Keratinocyte (primary cell): ENCODE measurements around the gene EMILIN3. TPM values are rescaled to one million over a fixed set of nuclear protein-coding genes. Genes with fewer than 3 reads are reported as not detected.

Source experiments
- DNase-seq: peaks from one replicate; pipeline ENCODE4 v3.0.0-alpha.2; 2011; ENCODE audit warnings: low read depth, missing footprints, low spot score
- FAIRE-seq: peaks from 2 replicates; lab custom pipeline; 2011; peaks lifted over from hg19 to GRCh38; lab: Jason Lieb, UNC
- H2AFZ ChIP-seq: 2 replicates; pipeline ENCODE4 v1.6.0; 2012; ENCODE audit warnings: low read length, control low read depth, inconsistent platforms; ENCODE audit not compliant: control insufficient read depth
- H3K27ac ChIP-seq: 2 replicates; pipeline ENCODE4 v1.5.1; 2011; ENCODE audit warnings: low read length; ENCODE audit not compliant: control insufficient read depth, insufficient read depth
- H3K27me3 ChIP-seq: 3 replicates; pipeline ENCODE4 v1.6.0; 2011; ENCODE audit warnings: low read length; ENCODE audit not compliant: control insufficient read depth, insufficient read depth; ENCODE audit errors: extremely low read depth
- H3K36me3 ChIP-seq, 2 experiments: 2 replicates in 1 of 2; 3 replicates in 1 of 2; pipeline ENCODE4 v1.5.1; 2011; ENCODE audit warnings: low read length in 2 of 2, mild to moderate bottlenecking in 1 of 2; ENCODE audit not compliant: control insufficient read depth in 2 of 2, insufficient read depth in 2 of 2; ENCODE audit errors: extremely low read depth in 1 of 2
- H3K4me1 ChIP-seq: 3 replicates; pipeline ENCODE4 v1.5.1; 2011; ENCODE audit warnings: low read length; ENCODE audit not compliant: control insufficient read depth, insufficient read depth; ENCODE audit errors: extremely low read depth
- H3K4me2 ChIP-seq: 3 replicates; pipeline ENCODE4 v1.6.0; 2011; ENCODE audit warnings: low read depth, low read length; ENCODE audit not compliant: control insufficient read depth, insufficient read depth; ENCODE audit errors: extremely low read depth
- H3K4me3 ChIP-seq, 3 experiments: fragments of 200-600 bp in 1 of 3; sonication (generic) in 1 of 3; 2 replicates in 2 of 3; 3 replicates in 1 of 3; pipeline ENCODE4 v1.5.1; 2011 to 2016; ENCODE audit warnings: low read length in 3 of 3, mild to moderate bottlenecking in 3 of 3, control low read depth in 2 of 3, inconsistent platforms in 1 of 3, low read depth in 1 of 3, mixed read lengths in 1 of 3, mixed run types in 1 of 3, moderate library complexity in 1 of 3; ENCODE audit not compliant: control insufficient read depth in 2 of 3, insufficient read depth in 2 of 3; ENCODE audit errors: extremely low read depth in 1 of 3
- H3K79me2 ChIP-seq: 2 replicates; pipeline ENCODE4 v1.6.0; 2012; ENCODE audit warnings: low read length; ENCODE audit not compliant: control insufficient read depth, insufficient read depth
- H3K9ac ChIP-seq: 3 replicates; pipeline ENCODE4 v1.6.0; 2011; ENCODE audit warnings: low read length; ENCODE audit not compliant: control insufficient read depth, insufficient read depth; ENCODE audit errors: extremely low read depth
- H3K9me1 ChIP-seq: 3 replicates; pipeline ENCODE4 v1.6.0; 2011; ENCODE audit warnings: low read length; ENCODE audit not compliant: control insufficient read depth, insufficient read depth; ENCODE audit errors: extremely low read depth
- H3K9me3 ChIP-seq: 2 replicates; pipeline ENCODE4 v1.5.1; 2012; ENCODE audit warnings: low read depth, low read length; ENCODE audit not compliant: control insufficient read depth
- H4K20me1 ChIP-seq: 3 replicates; pipeline ENCODE4 v1.6.0; 2011; ENCODE audit warnings: low read length; ENCODE audit not compliant: control insufficient read depth, insufficient read depth; ENCODE audit errors: extremely low read depth
- EZH2 ChIP-seq: IDR thresholded peaks from one replicate; pipeline ENCODE4 v1.6.1; 2012; ENCODE audit warnings: inconsistent platforms, mild to moderate bottlenecking, low read length, moderate library complexity
- dilution Hi-C: fragments of 300-500 bp; cut with MboI; formaldehyde crosslinking; loops from one replicate; pipeline ENCODE4 v1.7.0; 2020; ENCODE audit warnings: low sequenced_read_pairs; ENCODE audit not compliant: extremely low pct_ligation_motif_present
- polyA plus RNA-seq, 5 experiments: library from polyadenylated mRNA; depleted of rRNA in 3 of 5; stranded (reverse) in 3 of 5; stranded (forward) in 1 of 5; unstranded in 1 of 5; fragments of >200 nt; gene quantifications; 1 replicate in 1 of 5; 2 replicates in 3 of 5; 3 replicates in 1 of 5; pipeline versions ENCODE4 v1.2.1 to v1.2.3, GENCODE V29; 2011 to 2012; ENCODE audit warnings: missing spikeins in 2 of 5, low read depth in 1 of 5, low replicate concordance in 1 of 5
- TF ChIP-seq, protein P1 (sequence below), 3 experiments: IDR thresholded peaks in 1 of 3; conservative IDR thresholded peaks in 1 of 3; optimal IDR thresholded peaks in 1 of 3; 2 replicates in 2 of 3; 3 replicates in 1 of 3; pipeline versions ENCODE3 to v1.5.1; 2011; ENCODE audit warnings: low read length in 3 of 3, mild to moderate bottlenecking in 3 of 3, moderate library complexity in 2 of 3, control low read depth in 1 of 3, inconsistent platforms in 1 of 3; ENCODE audit not compliant: insufficient read depth in 2 of 3; ENCODE audit errors: extremely low read depth in 1 of 3

EMILIN3 gene
- polyA plus RNA-seq, 1 donor (not counting 4 experiments of a cell fraction or from before 2014, with no cell fraction given) = not detected

DNA sequence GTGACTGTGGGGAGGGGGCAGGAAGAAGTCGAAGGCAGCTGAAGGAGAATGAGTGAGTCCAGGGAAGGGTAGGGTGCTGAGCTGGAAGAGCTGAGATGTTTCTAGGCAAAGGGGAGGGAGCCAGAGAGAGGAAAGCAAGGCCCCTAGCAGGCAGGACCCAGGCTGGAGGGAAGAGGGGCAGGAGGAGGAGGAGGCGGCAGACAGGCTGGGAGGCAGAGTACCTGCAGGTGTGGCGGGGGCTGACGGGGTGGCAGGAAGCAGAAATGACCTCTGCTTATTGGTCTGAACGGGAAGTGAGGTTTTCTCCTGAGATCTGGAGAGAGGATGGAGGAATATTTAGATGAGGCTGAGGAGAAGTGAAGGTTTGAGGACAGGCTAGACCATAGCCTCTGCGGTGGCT, 10.7 kb upstream of the EMILIN3 start:
- dilution Hi-C loops = no loop called here
- Histone ChIP-seq H3K9me3 (no peaks in the 10 kb centered on the region), H3K9me1 (no peaks in the 10 kb centered on the region), H3K27me3 (peaks cover 38% of the 10 kb centered on the region), H3K4me1 (no peaks in the 10 kb centered on the region), H3K36me3 (no peaks in the 10 kb centered on the region), H3K4me3 (no peak overlapping the region), H3K9ac (no peak overlapping the region), H4K20me1 (no peaks in the 10 kb centered on the region), H3K79me2 (no peaks in the 10 kb centered on the region), H3K27ac (no peak overlapping the region), H3K4me2 (no peak overlapping the region), H2AFZ (no peak overlapping the region)
- DNase-seq (no peak), FAIRE-seq (no peak)
- TF ChIP-seq EZH2 = no peak
- TF ChIP-seq, protein P1, sequence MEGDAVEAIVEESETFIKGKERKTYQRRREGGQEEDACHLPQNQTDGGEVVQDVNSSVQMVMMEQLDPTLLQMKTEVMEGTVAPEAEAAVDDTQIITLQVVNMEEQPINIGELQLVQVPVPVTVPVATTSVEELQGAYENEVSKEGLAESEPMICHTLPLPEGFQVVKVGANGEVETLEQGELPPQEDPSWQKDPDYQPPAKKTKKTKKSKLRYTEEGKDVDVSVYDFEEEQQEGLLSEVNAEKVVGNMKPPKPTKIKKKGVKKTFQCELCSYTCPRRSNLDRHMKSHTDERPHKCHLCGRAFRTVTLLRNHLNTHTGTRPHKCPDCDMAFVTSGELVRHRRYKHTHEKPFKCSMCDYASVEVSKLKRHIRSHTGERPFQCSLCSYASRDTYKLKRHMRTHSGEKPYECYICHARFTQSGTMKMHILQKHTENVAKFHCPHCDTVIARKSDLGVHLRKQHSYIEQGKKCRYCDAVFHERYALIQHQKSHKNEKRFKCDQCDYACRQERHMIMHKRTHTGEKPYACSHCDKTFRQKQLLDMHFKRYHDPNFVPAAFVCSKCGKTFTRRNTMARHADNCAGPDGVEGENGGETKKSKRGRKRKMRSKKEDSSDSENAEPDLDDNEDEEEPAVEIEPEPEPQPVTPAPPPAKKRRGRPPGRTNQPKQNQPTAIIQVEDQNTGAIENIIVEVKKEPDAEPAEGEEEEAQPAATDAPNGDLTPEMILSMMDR (optimal IDR thresholded peaks at IDR 0.05 in 1 of 3, IDR thresholded peaks at IDR 0.05 in 1 of 3, conservative IDR thresholded peaks at IDR 0.05 in 1 of 3; ENCODE audit: extremely low read depth in 1 of 3, insufficient read depth in 2 of 3, low read length in 3 of 3) = no peak

DNA sequence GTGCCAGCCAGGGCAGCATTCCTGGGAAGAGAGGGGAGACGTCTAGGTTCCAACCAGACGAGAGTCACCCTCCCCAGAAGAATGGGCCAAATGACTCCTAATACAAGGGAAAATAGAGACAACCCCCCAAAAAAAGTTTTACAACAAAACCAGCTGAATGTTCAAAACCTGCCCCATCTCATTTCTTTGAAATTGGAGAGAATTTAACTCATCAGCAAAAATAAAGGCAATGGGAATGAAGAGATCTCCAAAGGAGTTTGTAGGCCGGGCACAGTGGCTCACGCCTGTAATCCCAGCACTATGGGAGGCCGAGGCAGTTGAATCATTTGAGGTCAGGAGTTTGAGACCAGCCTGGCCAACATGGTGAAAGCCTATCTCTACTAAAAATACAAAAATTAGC, 9.7 kb upstream of the EMILIN3 start:
- Histone ChIP-seq H4K20me1 (no peaks in the 10 kb centered on the region), H3K4me1 (no peaks in the 10 kb centered on the region), H3K9ac (no peak overlapping the region), H3K4me3 (no peak overlapping the region), H3K36me3 (no peaks in the 10 kb centered on the region), H2AFZ (no peak overlapping the region), H3K79me2 (no peaks in the 10 kb centered on the region), H3K9me1 (no peaks in the 10 kb centered on the region), H3K4me2 (no peak overlapping the region), H3K27me3 (peaks cover 39% of the 10 kb centered on the region), H3K9me3 (no peaks in the 10 kb centered on the region), H3K27ac (no peak overlapping the region)
- no peak for FAIRE-seq
- dilution Hi-C loops = no loop called here
- DNase-seq = no peak
- TF ChIP-seq EZH2 = no peak
- TF ChIP-seq, protein P1 (optimal IDR thresholded peaks at IDR 0.05 in 1 of 3, IDR thresholded peaks at IDR 0.05 in 1 of 3, conservative IDR thresholded peaks at IDR 0.05 in 1 of 3; ENCODE audit: extremely low read depth in 1 of 3, insufficient read depth in 2 of 3, low read length in 3 of 3) = no peak
